Measurements from ENCODE around the gene GLI3. TPM values are rescaled to one million over a fixed set of nuclear protein-coding genes. Genes with fewer than 3 reads are reported as not detected.

The GLI3 gene
- total RNA-seq, 1 donor from 2014 or later: 126 TPM

GRCh38 chr7:42272793-42273665 is 36.0 kb upstream of the GLI3 start:
- TF ChIP-seq, protein P1, sequence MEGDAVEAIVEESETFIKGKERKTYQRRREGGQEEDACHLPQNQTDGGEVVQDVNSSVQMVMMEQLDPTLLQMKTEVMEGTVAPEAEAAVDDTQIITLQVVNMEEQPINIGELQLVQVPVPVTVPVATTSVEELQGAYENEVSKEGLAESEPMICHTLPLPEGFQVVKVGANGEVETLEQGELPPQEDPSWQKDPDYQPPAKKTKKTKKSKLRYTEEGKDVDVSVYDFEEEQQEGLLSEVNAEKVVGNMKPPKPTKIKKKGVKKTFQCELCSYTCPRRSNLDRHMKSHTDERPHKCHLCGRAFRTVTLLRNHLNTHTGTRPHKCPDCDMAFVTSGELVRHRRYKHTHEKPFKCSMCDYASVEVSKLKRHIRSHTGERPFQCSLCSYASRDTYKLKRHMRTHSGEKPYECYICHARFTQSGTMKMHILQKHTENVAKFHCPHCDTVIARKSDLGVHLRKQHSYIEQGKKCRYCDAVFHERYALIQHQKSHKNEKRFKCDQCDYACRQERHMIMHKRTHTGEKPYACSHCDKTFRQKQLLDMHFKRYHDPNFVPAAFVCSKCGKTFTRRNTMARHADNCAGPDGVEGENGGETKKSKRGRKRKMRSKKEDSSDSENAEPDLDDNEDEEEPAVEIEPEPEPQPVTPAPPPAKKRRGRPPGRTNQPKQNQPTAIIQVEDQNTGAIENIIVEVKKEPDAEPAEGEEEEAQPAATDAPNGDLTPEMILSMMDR (IDR thresholded peaks at IDR 0.05; ENCODE audit: unreplicated experiment): no peak
- no peaks in the 10 kb centered on the region for H3K27me3 Mint-ChIP-seq (ENCODE audit: low read depth)
- no peak overlapping the region for H3K27ac Mint-ChIP-seq
- no peaks in the 10 kb centered on the region for H3K9me3 Mint-ChIP-seq
- no peak overlapping the region for H3K4me3 Mint-ChIP-seq
- DNase-seq (ENCODE audit: low spot score in 2 of 2, unreplicated experiment in 2 of 2): no peak
- no peaks in the 10 kb centered on the region for H3K4me1 Mint-ChIP-seq
- no peaks in the 10 kb centered on the region for H3K36me3 Mint-ChIP-seq

GRCh38 chr7:42269161-42269560 is 32.2 kb upstream of the GLI3 start:
- H3K36me3 Mint-ChIP-seq: no peaks in the 10 kb centered on the region
- H3K27ac Mint-ChIP-seq: no peak overlapping the region
- H3K4me1 Mint-ChIP-seq: peaks cover 9% of the 10 kb centered on the region
- no peaks in the 10 kb centered on the region for H3K9me3 Mint-ChIP-seq
- DNase-seq (ENCODE audit: low spot score in 2 of 2, unreplicated experiment in 2 of 2): no peak
- no peak overlapping the region for H3K4me3 Mint-ChIP-seq
- H3K27me3 Mint-ChIP-seq (ENCODE audit: low read depth): no peaks in the 10 kb centered on the region
- TF ChIP-seq, protein P1 (IDR thresholded peaks at IDR 0.05; ENCODE audit: unreplicated experiment): no peak

- no peak overlapping the region for H3K4me3 Mint-ChIP-seq
- H3K27me3 Mint-ChIP-seq (ENCODE audit: low read depth): no peaks in the 10 kb centered on the region
- H3K9me3 Mint-ChIP-seq: no peaks in the 10 kb centered on the region
- H3K27ac Mint-ChIP-seq: no peak overlapping the region
- H3K36me3 Mint-ChIP-seq: no peaks in the 10 kb centered on the region
- TF ChIP-seq, protein P1 (IDR thresholded peaks at IDR 0.05; ENCODE audit: unreplicated experiment): no peak
- no peak for DNase-seq (ENCODE audit: low spot score in 2 of 2, unreplicated experiment in 2 of 2)
- peaks cover 14% of the 10 kb centered on the region for H3K4me1 Mint-ChIP-seq
These were observed 27.7 kb upstream of the GLI3 start for GRCh38 chr7:42264702-42265101.

DNA sequence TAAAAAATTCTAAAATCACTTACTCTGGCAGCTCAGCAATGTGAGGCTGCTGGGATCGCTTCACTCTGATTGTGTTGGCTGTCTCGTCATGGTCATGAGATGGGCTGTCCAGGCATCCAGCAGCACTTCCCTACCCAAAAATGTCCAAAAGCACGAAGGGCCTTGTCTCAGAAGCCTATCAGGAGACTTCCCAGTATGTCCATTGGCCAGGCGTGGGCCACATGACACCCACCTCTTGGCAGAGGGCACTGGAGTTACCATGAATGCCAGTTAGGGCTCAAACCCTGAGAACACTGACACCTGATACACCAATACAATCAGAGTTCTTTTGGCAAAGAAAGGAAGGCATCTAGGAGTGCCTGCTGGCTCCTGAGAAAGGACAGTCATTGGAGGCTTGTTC is 27.0 kb upstream of the GLI3 start:
- Mint-ChIP-seq H3K4me1 (peaks cover 14% of the 10 kb centered on the region), H3K36me3 (no peaks in the 10 kb centered on the region), H3K4me3 (no peak overlapping the region), H3K27me3 (ENCODE audit: low read depth) (no peaks in the 10 kb centered on the region), H3K27ac (no peak overlapping the region), H3K9me3 (peaks cover under 1% of the 10 kb centered on the region)
- no peak for DNase-seq (ENCODE audit: low spot score in 2 of 2, unreplicated experiment in 2 of 2)
- TF ChIP-seq, protein P1 (IDR thresholded peaks at IDR 0.05; ENCODE audit: unreplicated experiment): no peak

DNA sequence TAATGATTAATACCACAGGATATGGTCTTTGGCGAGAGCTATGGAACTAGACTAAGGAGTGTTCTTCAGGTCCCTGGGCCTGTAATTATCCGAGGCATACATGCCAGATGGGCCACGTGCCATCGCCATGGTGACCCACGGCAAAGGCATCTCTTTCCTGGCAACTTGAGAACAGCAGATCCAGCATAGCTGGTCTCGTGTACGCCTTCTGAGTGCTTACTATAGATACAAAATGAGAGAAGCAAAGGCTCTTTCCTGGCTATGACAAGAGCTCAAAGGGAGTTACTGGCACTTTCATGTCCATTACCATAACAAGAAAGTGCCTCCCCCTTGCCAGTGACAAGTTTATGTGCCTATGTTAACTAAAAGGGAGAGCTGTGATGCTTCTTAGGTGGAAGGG is 26.0 kb upstream of the GLI3 start:
- peak overlapping the region; percentile 54 for H3K27ac Mint-ChIP-seq
- H3K9me3 Mint-ChIP-seq: peaks cover 10% of the 10 kb centered on the region
- no peak for DNase-seq (ENCODE audit: low spot score in 2 of 2, unreplicated experiment in 2 of 2)
- TF ChIP-seq, protein P1 (IDR thresholded peaks at IDR 0.05; ENCODE audit: unreplicated experiment): no peak
- H3K4me1 Mint-ChIP-seq: peaks cover 14% of the 10 kb centered on the region
- no peak overlapping the region for H3K4me3 Mint-ChIP-seq
- no peaks in the 10 kb centered on the region for H3K36me3 Mint-ChIP-seq
- no peaks in the 10 kb centered on the region for H3K27me3 Mint-ChIP-seq (ENCODE audit: low read depth)

Measured in mesothelial cell of epicardium (in vitro differentiated cells).